Adrenal gland (tissue), 12 donors: Measurements from ENCODE around the gene ARHGEF5. TPM values are rescaled to one million over a fixed set of nuclear protein-coding genes. Genes with fewer than 3 reads are reported as not detected.
"Not testable (repeated sequence)": the region's sequence is repeated elsewhere in the genome, so short reads cannot be mapped to it uniquely, and the experiment has no call there.

Experiments
- DNase-seq, 7 donors: peaks; one replicate each; pipeline ENCODE4 v3.0.0-alpha.2; 2019 to 2020
- H3K27ac ChIP-seq, 5 donors: fragments of 200-600 bp; sonication (generic) in 4 of 5; 1 replicate in 3 of 5; 2 replicates in 2 of 5; pipeline versions ENCODE4 v1.5.1 to v1.8.0; 2016 to 2020; ENCODE audit warnings: mild to moderate bottlenecking in 1 of 5
- H3K27me3 ChIP-seq: fragments of 200-600 bp; 2 replicates; pipeline ENCODE4 v1.8.0; 2021
- H3K36me3 ChIP-seq, 2 donors: fragments of 200-600 bp; replicated peaks in 1 of 2; 1 replicate in 1 of 2; 2 replicates in 1 of 2; pipeline versions ENCODE4 v1.5.1 to v1.8.0; 2018 to 2022
- H3K4me1 ChIP-seq, 2 donors: fragments of 200-600 bp; replicated peaks in 1 of 2; 1 replicate in 1 of 2; 2 replicates in 1 of 2; pipeline versions ENCODE4 v1.5.1 to v1.8.0; 2018 to 2021
- H3K4me3 ChIP-seq, 4 donors: fragments of 200-600 bp; sonication (generic) in 3 of 4; one replicate each; pipeline ENCODE4 v1.5.1; 2016 to 2018
- H3K9me3 ChIP-seq, 3 donors: fragments of 200-600 bp; sonication (generic) in 1 of 3; replicated peaks in 1 of 3; 1 replicate in 2 of 3; 2 replicates in 1 of 3; pipeline versions ENCODE4 v1.5.1 to v1.8.0; 2016 to 2021
- WGBS, 4 donors: extraction: QIAGEN DNeasy Blood & Tissue Kit in 2 of 4; methylation state at CpG; one replicate each; pipeline versions ENCODE4 v1.1.5 to v1.1.7; 2013 to 2017; 5-methylcytosine and 5-hydroxymethylcytosine counted together
- intact Hi-C, 2 donors: fragments of 100-400 bp; cut with DNase I; formaldehyde crosslinking; loops; one replicate each; pipeline versions ENCODE4 v1.14.1 to v1.15.0; 2022 to 2023
- polyA plus RNA-seq, 3 donors: library from polyadenylated mRNA; stranded (reverse); fragments of 200-250 nt in 2 of 3; fragments of 350-450 nt in 1 of 3; fragmentation: Illumina TruSeq in 1 of 3; extraction: RNeasy Lipid Tissue Mini Kit (QIAGEN cat#74804) in 1 of 3; gene quantifications; one replicate each; pipeline ENCODE4 v1.2.3, GENCODE V29; 2013 to 2014
- total RNA-seq, 9 donors: library from RNA; depleted of rRNA in 4 of 9; stranded (reverse); fragments of >200 nt in 4 of 9; fragments of 120-200 nt in 1 of 9; fragmentation: NEBNext Ultra II Directional in 1 of 9; extraction: Animal tissue kit (Norgen Biotek cat#: 25700) in 1 of 9; gene quantifications; one replicate each; pipeline versions ENCODE4 v1.1.0 to v1.2.4, GENCODE V29; 2013 to 2023
- donor health status: healthy with polysubstance abuse.
- donor health status: Bipolar disorder and iron deficiency.
- donor health status: DM: yes; HTN: yes; CAD: no.
- donor health status: DM: no; HTN: no; CAD: no.
- donor health status: DM: no; HTN: no; CAD: no.
- donor health status: DM: yes; HTN: yes; CAD: no.

ARHGEF5 gene
- total and polyA plus RNA-seq, 12 donors, result 0.50 to 10.1 (median 4.8) TPM

DNA sequence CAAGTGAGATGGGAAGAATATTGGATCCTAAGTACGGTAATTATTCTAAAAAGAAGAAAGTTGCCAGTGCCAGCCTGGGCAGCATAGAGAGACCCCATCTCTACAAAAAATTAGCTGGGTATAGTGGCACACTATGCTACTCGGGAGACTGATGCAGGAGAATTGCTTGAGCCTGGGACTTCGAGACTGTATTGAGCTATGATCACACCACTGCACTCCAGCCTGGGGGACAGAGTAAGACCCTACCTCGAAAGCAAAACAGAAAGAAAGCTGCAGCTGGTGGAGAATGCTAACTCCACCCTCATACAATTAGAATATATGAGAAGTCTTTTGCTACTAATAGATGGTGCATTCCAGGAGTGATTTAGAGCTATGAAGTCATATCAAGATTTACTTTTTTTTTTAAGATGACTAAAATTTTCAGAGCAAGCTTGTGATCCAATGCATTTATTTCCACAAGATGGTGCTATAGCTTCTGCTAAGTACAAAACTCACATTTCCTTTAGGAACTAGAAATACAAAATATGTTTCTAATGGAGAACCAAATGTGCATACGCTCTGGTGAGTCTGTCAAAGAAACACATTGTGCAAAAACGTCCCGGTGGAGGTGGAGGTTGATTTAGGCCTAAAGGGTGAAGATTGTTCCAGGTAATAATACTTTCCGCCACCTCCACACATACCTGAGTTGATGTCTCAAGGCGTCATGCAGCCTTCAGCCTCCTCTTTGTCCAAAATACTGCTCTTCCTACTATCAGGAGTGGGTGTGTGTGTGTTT lies 23.8 kb upstream of the ARHGEF5 start:
- H3K27ac ChIP-seq, H3K9me3 ChIP-seq, intact Hi-C loops, H3K27me3 ChIP-seq, DNase-seq, H3K4me3 ChIP-seq, H3K36me3 ChIP-seq, H3K4me1 ChIP-seq: not testable (repeated sequence)
- WGBS, 4 donors, result 58 to 91% (median 80%) methylated on average over 1 to 2 of the region's 9 CpGs

DNA sequence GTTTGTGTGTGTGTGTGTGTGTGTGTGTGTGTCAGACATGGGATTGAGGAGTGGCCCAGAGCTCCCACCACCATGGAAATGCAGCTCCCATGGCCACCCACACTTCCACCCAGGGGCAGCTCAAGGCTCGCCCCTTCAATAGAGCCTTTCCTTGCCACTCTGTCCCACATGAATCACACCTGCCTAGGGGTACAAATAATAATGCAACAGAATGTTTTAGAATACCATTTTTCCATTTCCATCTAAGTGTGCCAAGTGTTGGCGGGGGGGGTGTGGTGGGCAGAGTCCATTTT lies 23.3 kb upstream of the ARHGEF5 start:
- H3K36me3 ChIP-seq, H3K9me3 ChIP-seq, H3K4me3 ChIP-seq, H3K27me3 ChIP-seq, H3K27ac ChIP-seq, DNase-seq, H3K4me1 ChIP-seq, intact Hi-C loops: not testable (repeated sequence)
- WGBS, 4 donors, result 78 to 93% (median 86%) methylated on average over 2 of the region's 2 CpGs

DNA sequence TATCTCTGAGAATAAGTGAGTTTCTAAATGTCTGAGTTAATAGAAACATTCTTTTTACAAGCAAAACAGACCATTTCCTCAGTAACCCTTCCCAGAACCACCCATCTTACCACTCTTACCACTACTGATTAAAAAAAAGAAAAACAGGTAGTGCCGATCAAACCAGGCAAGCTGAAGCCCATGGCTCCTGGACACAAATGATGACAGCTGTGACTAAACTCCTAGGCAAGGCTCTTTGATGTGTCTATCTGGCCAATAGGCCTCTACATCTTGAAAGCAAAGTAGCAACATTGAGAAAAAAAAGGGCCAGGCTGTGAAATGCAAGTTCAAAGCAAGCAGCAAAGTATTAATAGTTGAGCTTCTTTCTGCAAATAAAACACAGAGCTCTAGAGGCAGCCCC lies 6.6 kb upstream of the ARHGEF5 start:
- H3K27me3 ChIP-seq, H3K4me1 ChIP-seq, intact Hi-C loops, DNase-seq, H3K36me3 ChIP-seq, H3K4me3 ChIP-seq, H3K9me3 ChIP-seq, H3K27ac ChIP-seq: not testable (repeated sequence)
- no CpG with 5 or more reads among the region's 1 CpG for WGBS, 4 donors

DNA sequence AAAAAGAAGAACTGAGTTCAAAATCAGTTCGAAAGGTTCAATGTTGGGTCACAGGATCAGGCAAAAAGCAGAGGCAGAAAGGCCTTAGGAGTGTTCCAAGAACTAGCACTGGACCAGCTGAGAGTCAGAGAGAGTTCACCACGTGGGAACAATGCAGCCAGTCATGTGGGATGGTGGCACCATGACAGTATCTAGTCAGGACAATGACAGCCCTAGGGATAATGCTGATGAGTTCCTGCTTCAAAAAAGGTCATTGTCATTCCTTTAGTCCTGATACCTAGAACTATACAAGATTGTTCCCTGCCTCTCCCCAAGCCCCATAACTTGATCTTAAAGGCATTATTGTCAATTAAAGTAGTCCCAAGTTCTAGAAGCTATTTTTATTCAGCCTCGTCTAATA lies 3.5 kb upstream of the ARHGEF5 start:
- 43 to 90% (median 58%) methylated on average over 2 of the region's 3 CpGs for WGBS, 4 donors
- H3K9me3 ChIP-seq, H3K4me1 ChIP-seq, H3K4me3 ChIP-seq, intact Hi-C loops, H3K27ac ChIP-seq, H3K36me3 ChIP-seq, H3K27me3 ChIP-seq: not testable (repeated sequence)
- peak in 2 of 7 donors; percentile 13 for DNase-seq

DNA sequence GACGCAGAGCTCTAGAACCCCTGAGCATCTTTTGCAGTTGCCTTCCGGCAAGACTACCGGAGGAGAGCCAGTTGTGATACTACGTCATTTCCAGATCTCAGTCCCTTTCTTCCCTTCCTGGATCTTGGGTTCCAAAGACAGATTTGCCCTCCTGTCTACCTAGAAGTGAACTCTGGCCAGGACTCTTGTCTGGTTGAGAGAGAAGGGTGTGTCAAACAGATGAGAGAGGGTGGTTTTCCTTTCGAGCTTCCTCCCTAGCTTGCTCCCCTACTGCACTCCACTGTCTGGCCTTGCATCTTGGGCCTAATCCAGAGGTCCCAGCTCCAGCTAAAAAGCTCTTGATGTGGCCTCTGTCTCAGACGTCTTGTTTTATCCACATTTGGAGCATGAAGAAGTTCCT lies 983 bp downstream of the ARHGEF5 start:
- H3K27ac ChIP-seq, DNase-seq: not testable (repeated sequence)
- WGBS, 4 donors, result no CpG with 5 or more reads among the region's 6 CpGs

DNA sequence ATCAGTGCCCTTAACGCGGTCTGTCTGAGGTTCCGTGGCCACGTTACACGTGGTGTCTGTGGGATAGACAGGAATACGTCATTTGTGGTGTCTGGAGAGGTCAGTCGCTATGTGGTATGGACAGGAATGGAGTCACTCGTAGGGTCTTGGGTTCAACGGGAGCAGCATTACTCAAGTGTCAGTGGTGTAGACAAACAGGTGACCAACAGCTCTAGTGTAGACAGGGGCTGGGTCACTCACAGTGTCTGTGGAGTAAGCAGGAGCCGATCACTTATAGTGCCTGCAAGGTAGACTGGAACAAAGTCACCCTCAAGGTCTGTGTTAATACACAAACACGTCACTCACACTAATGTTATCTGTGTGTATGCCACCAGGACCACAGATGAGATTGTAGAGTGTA lies 1.7 kb downstream of the ARHGEF5 start:
- DNase-seq, H3K4me3 ChIP-seq, H3K27ac ChIP-seq, H3K9me3 ChIP-seq, H3K36me3 ChIP-seq, H3K4me1 ChIP-seq, H3K27me3 ChIP-seq, intact Hi-C loops: not testable (repeated sequence)
- WGBS, 4 donors, result 72 to 92% (median 86%) methylated on average over 1 to 2 of the region's 11 CpGs

More for the DNA sequence above, 983 bp downstream of the ARHGEF5 start:
- H3K27me3 ChIP-seq, H3K4me1 ChIP-seq, H3K4me3 ChIP-seq, H3K36me3 ChIP-seq, H3K9me3 ChIP-seq, intact Hi-C loops: not testable (repeated sequence)

DNA sequence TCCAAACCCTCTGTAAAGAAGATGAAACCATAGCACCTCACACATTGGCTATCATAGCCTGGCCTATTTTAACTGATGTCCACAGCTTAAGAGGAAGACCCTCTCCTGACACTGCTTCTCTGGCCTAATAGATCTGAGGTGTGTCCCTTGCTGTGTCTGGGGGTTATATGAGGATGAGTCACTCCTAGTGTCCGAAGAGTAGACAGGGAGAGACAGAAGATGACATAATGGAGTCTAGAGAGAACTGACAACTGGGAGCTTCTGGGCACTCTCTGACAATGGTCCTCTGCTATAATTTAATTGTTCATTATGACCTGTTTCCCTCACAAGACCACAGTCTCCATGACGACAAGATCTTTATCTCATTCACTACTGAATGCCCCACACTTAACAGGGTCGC lies 6.9 kb downstream of the ARHGEF5 start:
- H3K4me1 ChIP-seq, H3K27me3 ChIP-seq, intact Hi-C loops, DNase-seq, H3K4me3 ChIP-seq, H3K27ac ChIP-seq, H3K36me3 ChIP-seq, H3K9me3 ChIP-seq: not testable (repeated sequence)
- no CpG with 5 or more reads among the region's 3 CpGs for whole genome bisulfite sequencing, 4 donors

DNA sequence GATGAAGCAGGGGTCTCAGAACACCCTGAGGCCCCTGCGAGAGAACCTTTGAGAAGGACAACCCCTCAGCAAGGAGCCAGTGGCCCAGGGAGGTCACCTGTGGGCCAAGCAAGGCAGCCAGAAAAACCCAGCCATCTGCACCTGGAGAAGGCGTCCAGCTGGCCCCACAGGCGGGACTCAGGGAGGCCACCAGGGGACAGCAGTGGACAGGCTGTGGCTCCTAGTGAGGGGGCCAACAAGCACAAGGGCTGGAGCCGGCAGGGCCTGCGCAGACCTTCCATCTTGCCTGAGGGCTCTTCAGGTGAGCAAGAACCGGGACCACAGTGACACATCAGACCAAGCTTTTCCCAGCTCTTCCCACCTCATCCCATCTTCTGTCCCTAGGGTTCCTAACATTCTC lies 10.3 kb downstream of the ARHGEF5 start:
- H3K36me3 ChIP-seq, H3K9me3 ChIP-seq, H3K4me3 ChIP-seq, intact Hi-C loops, H3K27ac ChIP-seq, H3K4me1 ChIP-seq, H3K27me3 ChIP-seq, DNase-seq: not testable (repeated sequence)
- no CpG with 5 or more reads among the region's 6 CpGs for WGBS, 4 donors

DNA sequence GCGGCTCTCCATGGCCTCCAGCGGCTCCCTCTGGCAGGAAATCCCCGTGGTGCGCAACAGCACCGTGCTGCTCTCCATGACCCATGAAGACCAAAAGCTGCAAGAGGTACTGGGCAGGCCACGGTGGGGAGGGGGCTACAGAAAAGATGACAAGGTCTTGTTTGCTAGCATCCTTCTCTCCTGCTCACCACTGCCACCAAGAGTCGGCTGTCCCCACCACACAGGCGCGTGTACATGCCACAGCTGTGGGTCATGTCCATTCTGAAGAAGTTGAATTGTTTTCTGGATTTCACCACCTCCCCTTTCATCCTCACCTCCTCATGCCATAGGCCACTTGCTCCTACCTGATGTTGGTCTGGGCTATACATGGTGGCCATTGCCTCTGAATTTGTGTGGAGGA lies 12.0 kb downstream of the ARHGEF5 start:
- H3K27ac ChIP-seq, H3K27me3 ChIP-seq, H3K4me1 ChIP-seq, H3K36me3 ChIP-seq, H3K9me3 ChIP-seq, DNase-seq, intact Hi-C loops, H3K4me3 ChIP-seq: not testable (repeated sequence)
- no CpG with 5 or more reads among the region's 9 CpGs for WGBS, 4 donors

DNA sequence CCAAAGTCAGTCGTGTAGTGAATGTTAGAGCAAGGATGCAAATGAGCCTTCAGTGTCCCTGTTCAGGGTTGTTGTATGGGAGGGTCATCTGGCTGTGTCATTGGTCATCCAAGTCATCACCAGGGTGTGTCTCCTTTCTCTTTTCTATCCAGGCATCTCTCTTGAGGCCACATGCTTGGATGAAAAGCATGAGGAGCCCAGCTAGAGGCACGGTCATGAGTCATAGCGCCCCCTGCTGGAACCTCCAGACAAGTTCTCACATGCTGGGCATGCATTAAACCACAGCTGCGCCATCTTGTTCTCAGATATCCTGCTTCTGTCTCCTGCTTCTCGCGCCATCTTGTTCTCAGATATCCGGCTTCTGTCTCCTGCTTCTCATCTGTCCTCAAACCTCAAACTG lies 14.0 kb downstream of the ARHGEF5 start:
- H3K4me1 ChIP-seq, H3K4me3 ChIP-seq, intact Hi-C loops, H3K9me3 ChIP-seq, H3K36me3 ChIP-seq, H3K27me3 ChIP-seq, DNase-seq, H3K27ac ChIP-seq: not testable (repeated sequence)
- WGBS, 4 donors, result 92 to 96% methylated on average over 3 to 4 of the region's 7 CpGs; no CpG with 5 or more reads in 2 of the 4 donors
